Midbrain (tissue), 1 donor: ENCODE data around the gene UXS1.
"Not testable (repeated sequence)": the region's sequence is repeated elsewhere in the genome, so short reads cannot be mapped to it uniquely, and the experiment has no call there.

Source experiments
- DNase-seq: peaks from one replicate; lab custom pipeline; 2025; lab: John Stamatoyannopoulos, UW

The UXS1 gene

DNA sequence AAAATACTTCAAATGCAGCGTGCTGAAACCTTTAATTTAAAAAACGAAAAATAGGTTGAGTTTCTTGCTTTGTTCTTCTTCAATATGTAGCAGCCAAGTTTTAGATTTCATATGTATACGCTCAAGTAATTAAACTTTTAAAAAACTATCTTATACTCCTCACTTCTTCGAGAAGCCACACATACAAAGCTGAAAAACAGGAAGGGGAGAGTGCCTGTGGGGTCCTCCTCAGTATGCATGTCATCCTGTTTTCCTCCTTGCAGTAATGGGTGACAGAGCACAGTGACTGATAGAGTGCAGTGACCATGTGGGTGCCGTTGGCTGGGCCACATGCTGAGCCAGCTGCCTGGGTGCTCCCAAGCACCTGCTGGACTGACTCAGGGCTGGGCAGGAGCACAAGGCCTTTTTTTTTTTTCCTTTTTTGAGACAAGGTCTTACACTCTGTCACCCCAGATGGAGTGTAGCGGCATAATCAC is 33.3 kb downstream of the UXS1 start:
- no peak for DNase-seq

DNA sequence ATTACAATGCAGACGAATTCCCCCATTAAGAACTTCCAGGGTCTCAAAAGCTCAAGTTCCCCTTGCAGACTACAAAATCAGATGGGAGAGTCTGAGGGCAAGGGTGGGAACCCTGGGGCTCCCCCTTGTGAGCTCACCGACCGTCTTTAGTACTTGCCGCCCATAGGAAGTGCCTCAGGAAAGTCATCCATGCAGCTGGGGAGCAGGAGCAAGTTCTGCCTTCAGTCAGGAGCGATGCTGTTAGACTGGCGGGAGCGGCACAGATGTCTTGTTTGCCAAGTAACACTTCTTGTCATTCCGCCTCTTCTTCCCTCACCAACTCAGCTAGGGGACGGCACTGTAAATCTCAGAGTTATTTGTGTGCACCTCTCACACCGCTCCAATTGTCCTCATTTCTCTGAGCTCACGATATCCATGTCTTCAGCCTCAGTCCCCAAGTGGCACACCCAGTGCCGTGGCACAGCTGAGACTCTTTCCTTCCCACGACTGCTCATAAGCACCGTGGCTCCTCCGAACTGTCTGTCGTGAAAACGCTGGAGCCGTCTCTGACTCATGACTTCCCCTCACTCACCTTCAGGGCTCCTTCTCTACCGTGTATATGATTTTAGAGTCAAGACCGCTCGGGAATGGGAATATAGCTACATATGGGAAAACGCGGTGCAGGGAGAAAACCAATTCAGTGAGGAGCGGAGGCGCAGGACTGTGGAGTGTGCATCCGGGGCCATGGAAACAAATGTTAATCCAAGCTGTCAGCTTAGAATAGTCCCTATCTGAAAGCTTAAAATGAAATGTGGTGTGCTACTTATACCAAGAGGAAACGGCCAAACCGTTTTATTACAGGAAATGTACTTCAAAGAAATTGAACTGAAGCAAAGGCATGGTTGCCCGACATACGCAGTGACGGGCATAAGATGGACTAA is 34.0 kb downstream of the UXS1 start:
- DNase-seq: no peak

DNA sequence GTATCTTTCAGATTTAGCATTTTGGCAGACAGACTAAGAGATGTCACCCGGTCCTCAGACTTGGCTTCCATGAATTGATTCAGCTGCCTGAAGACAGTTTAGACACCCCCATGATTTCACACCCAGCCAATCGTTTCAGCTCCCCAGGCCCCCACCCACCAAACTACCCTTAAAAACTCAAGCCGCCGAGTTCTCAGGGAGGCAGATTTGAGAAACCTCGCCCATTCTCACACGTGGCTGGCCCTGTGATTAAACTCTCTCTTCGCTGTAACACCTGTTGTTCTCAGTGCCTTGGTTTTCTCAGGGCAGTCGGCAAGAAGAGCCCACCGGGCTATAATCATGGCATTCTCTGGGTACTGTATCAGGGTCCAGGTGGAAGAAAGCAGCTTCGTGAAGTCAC is 35.2 kb downstream of the UXS1 start:
- no peak for DNase-seq

DNA sequence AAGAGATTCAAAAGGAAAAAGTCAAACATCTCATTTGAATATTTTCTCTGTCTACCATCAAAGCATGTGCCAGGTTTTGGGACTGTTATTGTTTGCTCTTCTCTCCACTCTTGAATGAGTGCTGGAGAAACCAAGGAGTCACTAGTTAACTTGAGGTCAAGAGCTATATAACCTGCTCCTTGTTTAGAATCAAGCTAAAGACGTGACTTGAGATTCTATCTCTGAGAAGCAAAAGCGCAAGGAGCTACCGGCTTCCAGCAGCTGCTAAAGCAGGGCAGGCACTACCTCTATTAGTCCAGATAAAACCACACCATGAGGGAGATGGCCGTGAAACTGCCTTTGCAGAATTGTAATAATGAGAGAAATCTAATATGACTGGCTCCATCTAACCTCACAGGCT is 36.0 kb downstream of the UXS1 start:
- no peak for DNase-seq

DNA sequence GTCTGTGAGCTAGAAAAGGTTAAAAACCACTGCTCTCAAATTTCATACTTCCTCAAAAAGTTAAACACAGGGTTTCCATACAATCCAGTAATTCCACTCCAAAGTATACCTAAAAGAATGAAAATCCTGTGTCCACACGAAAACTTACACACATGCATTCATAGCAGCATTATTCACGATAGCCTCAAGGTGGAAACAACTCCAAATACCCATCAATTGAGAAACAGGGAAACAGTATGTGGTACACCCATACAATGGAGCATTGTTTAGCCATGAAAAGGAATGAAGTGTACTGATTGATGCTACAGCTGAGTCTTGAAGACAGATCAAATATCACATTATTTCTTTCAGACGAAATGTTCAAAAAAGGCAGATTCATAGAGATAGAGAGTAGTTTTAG is 36.7 kb downstream of the UXS1 start:
- DNase-seq: no peak

DNA sequence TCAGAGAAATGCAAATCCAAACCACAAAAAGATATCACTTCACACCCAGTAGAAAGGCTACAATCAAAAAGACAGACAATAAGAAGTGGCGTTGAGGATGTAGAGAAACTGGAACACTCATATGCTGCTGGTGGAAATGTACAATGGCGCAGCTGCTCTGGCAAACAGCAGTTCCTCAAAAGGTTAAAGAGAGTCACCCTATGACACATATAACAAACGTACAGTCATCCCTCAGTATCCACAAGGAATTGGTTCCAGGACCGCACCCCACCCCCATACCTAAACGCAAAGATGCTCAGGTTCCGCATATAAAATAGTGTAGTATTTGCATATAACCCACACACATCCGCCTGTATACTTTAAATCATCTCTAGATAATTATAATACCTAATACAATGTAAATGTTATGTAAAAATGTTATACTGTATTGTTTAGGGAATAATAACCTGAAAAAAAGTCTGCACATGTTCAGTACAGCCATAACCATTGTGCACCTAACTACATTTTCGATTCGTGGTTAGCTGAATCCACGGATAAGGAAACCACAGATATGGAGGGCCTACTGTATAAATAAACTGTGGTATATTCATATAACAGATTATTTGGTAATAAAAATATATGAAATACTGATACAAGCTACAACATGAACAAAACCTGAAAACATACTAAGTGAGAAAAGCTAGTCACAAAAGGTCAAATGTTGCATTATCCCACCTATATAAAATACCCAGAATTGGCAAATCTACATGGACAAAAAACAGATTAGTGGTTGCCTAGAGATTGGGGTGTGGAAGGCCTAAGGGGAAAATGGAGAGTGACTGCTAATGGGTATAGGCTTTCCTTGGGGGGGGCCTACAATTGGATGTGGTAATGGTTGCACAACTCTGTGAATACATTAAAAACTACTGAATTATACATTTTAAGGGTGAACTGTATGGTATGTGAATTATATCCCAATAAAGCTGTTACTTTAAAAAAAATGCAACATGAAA is 37.5 kb downstream of the UXS1 start:
- DNase-seq: no peak

DNA sequence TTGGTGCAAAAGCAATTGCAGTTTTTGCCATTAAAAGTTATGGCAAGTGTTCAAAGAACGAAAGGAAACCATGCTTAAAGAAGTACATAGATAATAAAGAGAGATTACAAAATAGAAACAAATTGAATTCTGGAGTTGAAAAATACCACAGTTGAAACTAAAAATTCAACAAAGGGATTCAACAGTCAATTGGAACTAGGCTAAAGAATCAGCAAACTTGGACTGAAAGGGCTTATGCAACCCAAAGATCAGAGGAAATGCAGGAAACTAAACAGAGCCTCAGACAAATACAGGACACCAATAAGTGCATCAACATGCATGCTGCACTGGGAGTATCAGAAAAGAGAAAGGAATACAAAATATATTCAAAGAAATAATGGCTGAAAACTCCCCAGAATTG is 40.3 kb downstream of the UXS1 start:
- DNase-seq: no peak

DNA sequence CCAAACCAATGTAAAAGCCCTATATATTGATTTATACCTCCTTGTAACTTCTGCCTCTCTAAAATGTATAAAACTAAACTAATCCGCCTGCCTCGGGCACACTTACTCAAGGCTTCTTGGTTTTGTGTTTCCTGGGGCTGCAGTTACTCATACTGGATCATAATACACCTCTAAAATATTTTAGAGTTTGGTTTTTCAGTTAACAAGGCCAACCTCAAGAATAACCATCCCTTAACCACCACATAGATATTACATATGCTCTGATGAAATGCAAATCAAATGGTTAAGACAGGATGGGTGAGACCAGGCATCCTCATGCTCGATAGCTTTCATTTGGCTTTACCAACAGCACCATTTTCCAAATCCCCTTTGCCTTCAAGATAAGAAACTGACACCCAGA is 46.4 kb downstream of the UXS1 start:
- no peak for DNase-seq

DNA sequence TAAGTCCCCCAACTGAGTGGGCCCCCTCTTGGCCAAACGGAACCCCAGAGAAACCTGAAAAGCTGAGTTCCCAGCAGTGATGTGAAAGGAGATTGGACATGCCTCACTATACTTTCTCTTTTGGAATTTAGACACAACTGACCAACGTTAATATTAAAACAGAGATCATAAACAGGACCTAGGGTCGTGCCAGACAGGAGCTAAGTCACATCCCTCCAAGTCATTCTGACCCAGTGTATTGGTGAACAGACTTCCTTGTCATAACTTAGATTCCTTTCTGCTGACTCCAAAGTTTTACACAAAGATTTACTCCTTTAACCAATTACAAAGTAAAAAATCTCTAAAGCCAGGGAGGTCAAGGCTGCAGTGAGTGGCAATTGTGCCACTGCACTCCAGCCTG is 46.9 kb downstream of the UXS1 start:
- DNase-seq: no peak

DNA sequence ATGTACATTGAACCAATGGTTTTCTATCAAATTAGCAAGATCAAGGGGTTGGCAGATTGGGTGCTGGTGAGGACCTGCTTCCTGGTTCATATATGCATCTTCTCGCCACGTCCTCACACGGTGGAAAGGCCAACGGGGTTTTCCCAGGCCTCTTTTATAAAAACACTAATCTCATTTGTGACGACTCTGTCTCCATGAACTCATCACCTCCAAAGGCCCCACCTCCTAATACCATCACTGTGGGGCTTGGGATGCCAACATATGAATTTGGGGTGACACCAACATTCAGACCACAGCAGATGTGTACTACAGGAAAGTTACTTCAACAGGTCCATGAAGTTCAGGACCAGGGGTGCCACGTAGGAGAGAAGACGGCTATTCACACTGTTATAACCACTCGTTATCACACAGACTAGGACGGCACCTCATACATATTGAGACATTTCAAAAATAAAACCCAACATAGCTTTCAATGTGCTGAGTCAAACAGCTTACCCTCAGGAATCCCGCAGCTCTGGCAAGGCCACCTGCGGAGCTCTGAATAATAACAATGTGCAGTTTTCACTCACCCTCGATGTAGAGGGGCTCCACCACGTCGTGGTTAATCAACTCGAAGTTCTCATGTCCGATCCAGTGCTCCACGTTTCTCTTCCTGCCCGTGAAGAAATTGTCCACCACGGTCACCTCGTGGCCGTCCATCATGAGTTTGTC is 49.3 kb downstream of the UXS1 start:
- no peak for DNase-seq

DNA sequence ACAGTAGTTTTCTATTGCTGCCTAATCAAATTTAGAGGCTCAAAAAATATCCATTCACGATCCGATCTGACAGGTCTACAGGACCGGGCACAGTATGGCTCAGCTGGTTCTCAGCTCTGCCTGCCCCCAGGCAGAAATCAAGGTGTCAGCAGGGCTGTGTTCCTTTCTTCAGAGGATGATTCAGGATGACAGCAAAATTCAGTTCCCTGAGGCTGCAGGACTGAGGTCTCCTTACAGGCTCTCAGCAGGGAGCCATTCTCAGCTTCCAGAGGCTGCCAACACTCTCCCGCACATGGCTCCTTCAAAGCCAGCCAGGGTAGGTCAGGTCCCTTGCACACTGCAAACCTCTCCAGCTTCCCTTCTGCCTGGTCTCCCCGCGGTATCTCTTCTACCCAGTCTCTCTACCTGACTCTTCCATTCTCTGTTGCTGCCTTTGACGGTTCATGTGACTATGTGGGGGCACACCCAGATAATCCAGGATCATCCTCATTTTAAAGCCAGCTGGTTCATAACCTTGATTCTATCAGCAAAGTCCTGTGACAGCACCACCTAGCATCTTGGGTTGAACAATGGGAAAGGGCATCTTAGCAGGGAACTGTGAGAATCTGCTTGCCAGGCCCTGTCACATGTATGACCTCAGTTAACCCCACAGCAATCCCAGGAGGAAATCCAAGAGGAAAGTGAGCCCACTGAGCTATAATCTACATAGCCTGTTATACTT is 50.4 kb downstream of the UXS1 start:
- no peak for DNase-seq

DNA sequence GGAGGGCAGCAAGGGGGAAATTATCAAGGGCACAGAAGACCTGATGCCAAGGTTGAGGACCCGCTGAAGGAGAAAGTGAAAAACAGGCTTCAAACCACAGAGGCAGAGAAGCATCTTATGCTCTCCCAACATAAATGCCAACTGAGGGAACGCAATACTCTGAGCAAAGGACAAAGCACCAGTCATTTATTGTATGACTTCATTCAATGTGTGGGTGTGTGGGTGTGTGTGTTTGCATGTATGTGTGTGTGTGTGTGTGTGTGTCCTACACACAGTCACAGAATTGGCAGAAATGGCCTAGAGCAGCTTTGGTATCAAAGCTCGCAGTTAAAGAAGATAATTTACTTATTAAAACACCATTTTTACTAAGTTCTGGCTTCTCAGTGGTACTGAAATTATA is 51.4 kb downstream of the UXS1 start:
- DNase-seq: no peak

DNA sequence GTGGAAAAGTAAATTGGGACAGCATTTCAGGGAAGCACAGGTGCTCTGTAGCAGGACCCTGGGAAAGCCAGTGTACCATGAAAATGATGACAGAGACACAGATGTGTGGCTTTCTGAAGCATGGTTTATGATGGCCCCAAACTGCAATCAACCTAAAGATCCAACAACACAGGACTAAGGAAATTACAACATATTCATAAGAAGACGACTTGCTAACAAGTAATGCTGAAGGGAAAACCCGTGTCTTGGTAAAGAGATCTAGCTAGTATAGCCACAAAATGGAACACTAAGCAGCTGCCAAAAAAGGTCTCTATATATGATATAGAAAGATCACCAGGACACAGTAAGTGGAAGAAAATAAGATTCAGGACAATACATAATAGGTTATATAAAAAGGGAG is 53.2 kb downstream of the UXS1 start:
- DNase-seq: no peak

DNA sequence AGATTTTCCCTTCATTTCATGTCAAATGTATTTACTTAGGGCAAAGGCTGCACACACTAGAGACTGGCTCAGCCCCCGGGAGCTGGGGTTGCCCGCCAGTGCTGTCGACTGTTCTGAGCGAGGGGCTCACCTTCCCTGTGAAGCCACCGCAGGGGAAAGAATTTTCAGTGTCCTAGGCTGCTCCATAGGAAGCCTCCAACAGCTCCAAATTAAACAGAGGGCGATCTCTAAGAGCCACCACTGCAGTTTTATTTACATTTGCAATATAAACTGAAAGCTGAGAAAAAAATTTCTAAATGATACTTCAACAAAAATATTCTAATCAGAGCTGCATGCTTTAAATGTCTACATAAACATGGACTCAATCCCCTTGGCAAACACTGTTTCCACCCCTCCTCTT is 54.0 kb downstream of the UXS1 start:
- no peak for DNase-seq

DNA sequence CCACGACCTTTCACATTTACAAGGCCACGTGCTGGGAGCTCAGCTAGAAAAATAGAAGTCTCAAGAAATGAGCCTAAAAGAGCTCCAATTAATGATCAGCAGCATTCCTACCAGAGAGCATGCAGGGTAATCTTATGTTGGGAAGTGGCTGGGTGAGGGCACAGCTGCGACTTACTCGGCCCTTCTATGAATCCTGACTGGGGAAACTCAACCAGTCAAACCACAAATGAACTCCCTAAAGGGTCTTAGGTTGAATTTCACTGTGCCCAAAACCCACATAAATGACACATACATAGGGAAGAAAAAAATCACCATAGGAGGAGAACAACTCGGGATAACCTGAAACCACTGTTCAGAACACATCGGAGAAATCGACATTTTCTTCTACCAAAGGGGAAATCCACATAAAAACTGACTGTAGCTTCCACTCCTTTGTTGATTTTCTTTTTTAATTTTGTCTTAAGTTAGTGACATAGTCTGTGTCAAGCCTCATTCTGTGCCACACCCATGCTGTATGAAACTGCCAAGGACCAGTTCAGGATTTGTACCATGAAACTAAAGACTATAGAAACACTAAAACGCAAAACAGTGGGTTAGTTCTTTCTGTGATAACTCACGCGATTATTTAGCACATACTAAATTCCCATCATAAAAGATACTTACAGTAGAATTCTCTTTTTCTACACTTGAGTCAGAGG is 54.7 kb downstream of the UXS1 start:
- no peak for DNase-seq

DNA sequence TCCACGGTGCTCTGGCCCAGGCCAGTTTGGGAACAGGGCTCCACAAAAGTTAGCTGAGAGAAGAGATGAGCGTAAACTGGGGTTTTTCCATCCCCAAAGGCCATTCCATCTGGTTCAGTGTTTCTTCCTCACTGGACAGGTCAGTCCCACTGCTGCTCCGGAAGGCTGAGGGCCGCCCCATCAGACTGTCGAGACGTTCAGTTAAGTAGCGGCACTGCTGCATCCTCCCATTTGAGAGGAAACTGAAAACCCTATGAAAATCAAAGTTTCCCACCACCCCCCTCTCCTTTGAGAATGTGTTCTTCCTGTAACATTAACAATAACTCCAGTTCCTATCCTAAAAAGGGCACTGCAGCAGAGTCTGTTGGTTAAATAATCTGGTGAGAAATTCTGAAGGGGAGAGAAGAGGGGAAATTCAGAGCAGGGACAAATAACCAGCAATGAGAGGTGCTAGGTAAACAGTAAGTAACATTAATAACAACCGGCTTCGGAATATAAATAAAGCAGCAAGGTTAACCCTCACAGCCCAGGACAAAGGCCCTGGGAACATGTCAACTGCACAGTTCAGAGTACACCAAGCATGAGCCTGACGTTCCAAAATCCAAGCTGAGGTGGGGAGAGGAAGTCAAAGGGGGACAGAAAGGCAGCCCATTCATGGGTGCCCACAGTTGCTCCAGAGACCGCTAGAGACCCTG is 55.4 kb downstream of the UXS1 start:
- DNase-seq: no peak

DNA sequence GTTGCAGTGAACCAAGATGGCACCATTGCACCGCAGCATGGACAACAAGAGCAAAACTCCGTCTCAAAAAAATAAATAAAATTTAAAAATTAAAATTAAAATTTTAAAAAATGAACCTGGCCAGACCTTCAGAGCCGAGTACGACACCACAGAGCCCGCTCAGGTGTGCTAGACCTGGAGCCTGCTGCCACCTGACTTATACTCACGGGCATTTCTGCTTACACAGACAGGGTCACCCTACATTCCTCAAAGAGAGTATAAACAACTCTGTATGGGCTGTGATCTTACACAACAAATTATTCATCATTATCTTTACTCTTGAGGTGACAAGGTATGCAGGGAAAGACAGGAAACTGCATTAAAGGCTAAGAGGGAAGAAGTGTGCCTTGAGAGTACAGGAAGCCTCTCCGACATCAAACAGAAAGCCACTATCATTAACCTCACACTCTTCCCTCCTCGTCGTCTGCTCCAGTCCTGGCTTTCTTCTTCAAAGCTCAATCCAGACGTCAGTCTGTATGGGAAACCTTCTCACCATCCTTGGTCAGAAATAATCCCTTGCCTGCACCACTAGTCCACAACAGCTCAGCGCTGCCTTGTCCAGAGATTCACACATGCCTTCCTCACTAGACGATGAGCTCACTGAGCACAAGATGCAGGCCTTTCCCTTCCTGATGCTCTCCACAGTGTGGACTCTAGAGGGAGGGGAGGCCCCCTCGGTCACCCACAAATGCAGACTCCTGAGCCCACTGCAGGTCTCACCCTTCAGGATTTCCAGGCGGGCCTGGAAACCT is 56.2 kb downstream of the UXS1 start:
- no peak for DNase-seq

DNA sequence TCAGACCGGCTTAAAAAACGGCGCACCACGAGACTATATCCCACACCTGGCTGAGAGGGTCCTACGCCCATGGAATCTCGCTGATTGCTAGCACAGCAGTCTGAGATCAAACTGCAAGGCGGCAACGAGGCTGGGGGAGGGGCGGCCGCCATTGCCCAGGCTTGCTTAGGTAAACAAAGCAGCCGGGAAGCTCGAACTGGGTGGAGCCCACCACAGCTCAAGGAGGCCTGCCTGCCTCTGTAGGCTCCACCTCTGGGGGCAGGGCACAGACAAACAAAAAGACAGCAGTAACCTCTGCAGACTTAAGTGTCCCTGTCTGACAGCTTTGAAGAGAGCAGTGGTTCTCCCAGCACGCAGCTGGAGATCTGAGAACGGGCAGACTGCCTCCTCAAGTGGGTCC is 62.9 kb downstream of the UXS1 start:
- DNase-seq: not testable (repeated sequence)

DNA sequence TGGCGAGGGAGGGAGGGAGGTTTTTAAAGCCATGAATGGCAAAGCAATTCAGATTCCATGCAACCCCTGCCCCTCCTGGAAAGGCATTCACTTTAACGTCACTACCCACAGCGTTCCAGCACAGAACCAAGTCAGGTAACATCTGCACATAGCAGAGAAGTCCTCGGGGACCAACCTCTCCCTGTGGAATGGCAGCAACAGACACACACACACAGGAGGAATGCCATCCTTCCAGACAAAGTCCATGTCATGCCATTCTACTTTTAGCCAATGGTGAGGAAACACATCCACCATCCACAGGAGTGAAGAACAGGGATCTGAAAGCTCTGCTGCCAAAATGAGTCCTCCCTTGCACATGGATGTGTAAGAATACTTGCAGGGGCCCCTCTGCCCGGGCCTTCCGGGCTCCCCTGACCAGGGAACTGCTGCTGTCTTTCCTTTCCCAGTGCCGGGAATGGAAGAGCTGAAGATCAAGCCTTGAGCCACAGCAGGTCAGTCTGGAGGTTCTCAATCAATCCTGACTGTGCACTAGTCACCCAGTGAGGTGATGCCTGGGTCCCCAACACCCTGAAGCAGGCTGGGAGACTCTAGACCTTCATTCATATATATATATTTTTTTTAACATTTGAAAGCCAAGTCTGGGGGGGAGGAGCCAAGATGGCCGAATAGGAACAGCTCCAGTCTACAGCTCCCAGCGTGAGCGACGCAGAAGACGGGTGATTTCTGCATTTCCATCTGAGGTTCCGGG is 63.7 kb downstream of the UXS1 start:
- DNase-seq: no peak
